Mesothelial cell of epicardium (in vitro differentiated cells): ENCODE results near the gene MRRF. TPM values are rescaled to one million over a fixed set of nuclear protein-coding genes. Genes with fewer than 3 reads are reported as not detected.

Source experiments
- DNase-seq, 2 experiments: peaks; one replicate each; pipeline ENCODE4 v3.0.0; 2021; ENCODE audit warnings: low spot score in 2 of 2; ENCODE audit not compliant: unreplicated experiment in 2 of 2
- H3K27ac Mint-ChIP-seq: 2 replicates; pipeline ENCODE4 v1.8.0; 2021; ENCODE audit warnings: mixed read lengths
- H3K27me3 Mint-ChIP-seq: 2 replicates; pipeline ENCODE4 v1.8.0; 2021; ENCODE audit warnings: low read depth, mixed read lengths
- H3K36me3 Mint-ChIP-seq: 2 replicates; pipeline ENCODE4 v1.8.0; 2021; ENCODE audit warnings: mixed read lengths
- H3K4me1 Mint-ChIP-seq: 2 replicates; pipeline ENCODE4 v1.8.0; 2021; ENCODE audit warnings: mixed read lengths
- H3K4me3 Mint-ChIP-seq: 2 replicates; pipeline ENCODE4 v1.8.0; 2021; ENCODE audit warnings: mild to moderate bottlenecking, moderate library complexity, mixed read lengths
- H3K9me3 Mint-ChIP-seq: 2 replicates; pipeline ENCODE4 v1.8.0; 2021; ENCODE audit warnings: mixed read lengths
- CTCF ChIP-seq: fragments of 200-600 bp; sonication (generic); IDR thresholded peaks from one replicate; pipeline ENCODE4 v1.5.0; 2021; ENCODE audit warnings: antibody characterized with exemption; ENCODE audit not compliant: unreplicated experiment
- total RNA-seq: library from RNA; stranded (reverse); gene quantifications from 3 replicates; pipeline ENCODE4 v1.2.1, GENCODE V29; 2021

Gene MRRF
- total RNA-seq, 1 donor from 2014 or later: 39.2 TPM

GRCh38 chr9:122302237-122303093 is 37.8 kb downstream of the MRRF start:
- H3K36me3 Mint-ChIP-seq: peaks cover 31% of the 10 kb centered on the region
- H3K4me1 Mint-ChIP-seq: peaks cover 3% of the 10 kb centered on the region
- H3K27me3 Mint-ChIP-seq: no peaks in the 10 kb centered on the region
- DNase-seq: no peak
- H3K27ac Mint-ChIP-seq: no peak overlapping the region
- H3K9me3 Mint-ChIP-seq: no peaks in the 10 kb centered on the region
- H3K4me3 Mint-ChIP-seq: no peak overlapping the region
- no peak for TF ChIP-seq CTCF

GRCh38 chr9:122307061-122307460 is 42.4 kb downstream of the MRRF start:
- Mint-ChIP-seq H3K27ac (no peak overlapping the region), H3K27me3 (no peaks in the 10 kb centered on the region), H3K4me3 (no peak overlapping the region), H3K36me3 (peaks cover 19% of the 10 kb centered on the region), H3K4me1 (peaks cover 3% of the 10 kb centered on the region), H3K9me3 (no peaks in the 10 kb centered on the region)
- no peak for TF ChIP-seq CTCF
- DNase-seq: no peak

GRCh38 chr9:122307925-122308324 is 43.2 kb downstream of the MRRF start:
- H3K27me3 Mint-ChIP-seq: no peaks in the 10 kb centered on the region
- H3K4me3 Mint-ChIP-seq: no peak overlapping the region
- no peak for DNase-seq
- peaks cover 11% of the 10 kb centered on the region for H3K36me3 Mint-ChIP-seq
- no peak overlapping the region for H3K27ac Mint-ChIP-seq
- TF ChIP-seq CTCF: no peak
- peaks cover 3% of the 10 kb centered on the region for H3K4me1 Mint-ChIP-seq
- no peaks in the 10 kb centered on the region for H3K9me3 Mint-ChIP-seq

GRCh38 chr9:122309861-122310260 is 45.2 kb downstream of the MRRF start:
- Mint-ChIP-seq H3K36me3 (peaks cover 23% of the 10 kb centered on the region), H3K27me3 (no peaks in the 10 kb centered on the region), H3K27ac (no peak overlapping the region), H3K4me1 (no peaks in the 10 kb centered on the region), H3K9me3 (no peaks in the 10 kb centered on the region), H3K4me3 (no peak overlapping the region)
- no peak for TF ChIP-seq CTCF
- DNase-seq: no peak

GRCh38 chr9:122314165-122314564 is 49.5 kb downstream of the MRRF start:
- Mint-ChIP-seq H3K4me1 (no peaks in the 10 kb centered on the region), H3K36me3 (peaks cover 18% of the 10 kb centered on the region), H3K4me3 (no peak overlapping the region), H3K27me3 (no peaks in the 10 kb centered on the region), H3K27ac (no peak overlapping the region), H3K9me3 (no peaks in the 10 kb centered on the region)
- no peak for DNase-seq
- no peak for TF ChIP-seq CTCF
